ENCODE data around the gene SERAC1. TPM values are rescaled to one million over a fixed set of nuclear protein-coding genes. Genes with fewer than 3 reads are reported as not detected.

Gene SERAC1
- polyA plus RNA-seq, 1 of the 3 experiments (the other 2 are of a cell fraction), result 5.6 TPM

DNA sequence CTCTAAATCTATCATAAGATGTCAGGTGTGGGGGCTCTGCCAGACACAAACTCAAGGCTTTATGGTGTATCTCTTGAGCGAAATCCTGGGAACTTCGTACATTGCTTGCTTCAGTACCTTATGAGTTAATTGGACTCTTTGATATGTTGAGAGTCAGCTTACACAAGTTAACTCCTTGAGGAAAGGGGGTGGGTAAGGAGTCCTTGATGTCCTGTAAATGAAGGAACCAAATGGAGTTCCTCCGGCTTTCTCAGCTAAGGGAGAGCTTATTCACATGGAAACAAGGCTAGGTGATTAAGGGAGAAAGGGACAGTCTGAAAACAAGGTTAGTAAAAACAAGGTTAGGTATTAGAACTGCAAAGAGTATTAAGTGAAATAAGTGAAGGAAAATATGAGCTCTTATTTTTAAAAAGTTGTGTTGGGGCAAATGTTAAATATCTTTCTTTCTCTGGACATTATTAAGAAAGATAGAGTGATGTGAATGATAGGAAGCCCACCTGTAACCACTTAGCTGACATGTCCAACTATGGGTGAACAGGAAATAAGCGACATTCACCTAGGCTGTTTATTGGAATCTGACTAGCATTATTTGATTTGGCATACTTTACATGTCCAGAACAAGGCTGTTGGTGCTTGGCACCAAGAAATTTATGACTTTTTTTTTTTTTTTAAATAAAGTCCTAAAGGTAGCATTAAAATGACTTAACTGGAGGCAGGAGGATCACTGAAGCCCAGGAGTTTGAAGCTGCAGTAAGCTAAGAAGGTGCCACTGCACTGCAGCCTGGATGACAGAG, 26.6 kb upstream of the SERAC1 start:
- Histone ChIP-seq H3K36me3 (replicated peaks in 1 of 2; ENCODE audit: control insufficient read depth in 1 of 2, insufficient read depth in 2 of 2, low read length in 1 of 2) (peaks cover 14 to 32% of the 10 kb centered on the region in 2 experiments), H3K27me3 (ENCODE audit: insufficient read depth) (no peaks in the 10 kb centered on the region), H4K20me1 (ENCODE audit: insufficient read depth) (no peaks in the 10 kb centered on the region), H3K27ac (ENCODE audit: low read depth in 2 of 2, low read length in 1 of 2) (no peak overlapping the region), H3K4me1 (ENCODE audit: control insufficient read depth in 1 of 2, insufficient read depth in 2 of 2, low read depth in 1 of 2, low read length in 1 of 2) (no peaks in the 10 kb centered on the region), H2AFZ (ENCODE audit: low read depth) (no peak overlapping the region), H3F3A (replicated peaks; ENCODE audit: insufficient read depth) (no peaks in the 10 kb centered on the region), H3K9me3 (no peaks in the 10 kb centered on the region), H3K79me2 (ENCODE audit: insufficient read depth) (no peaks in the 10 kb centered on the region), H3K9ac (no peak overlapping the region), H3K9me2 (no peaks in the 10 kb centered on the region), H3K4me3 (ENCODE audit: low read depth in 2 of 2, low read length in 1 of 2) (no peak overlapping the region), H3K4me2 (no peak overlapping the region)
- WGBS (ENCODE audit: low lambda C conversion rate), result 98% methylated on average over 4 of the region's 4 CpGs
- POLR2A ChIA-PET, result no interaction called here
- DNase-seq, result no peak
- TF ChIP-seq, protein P1, sequence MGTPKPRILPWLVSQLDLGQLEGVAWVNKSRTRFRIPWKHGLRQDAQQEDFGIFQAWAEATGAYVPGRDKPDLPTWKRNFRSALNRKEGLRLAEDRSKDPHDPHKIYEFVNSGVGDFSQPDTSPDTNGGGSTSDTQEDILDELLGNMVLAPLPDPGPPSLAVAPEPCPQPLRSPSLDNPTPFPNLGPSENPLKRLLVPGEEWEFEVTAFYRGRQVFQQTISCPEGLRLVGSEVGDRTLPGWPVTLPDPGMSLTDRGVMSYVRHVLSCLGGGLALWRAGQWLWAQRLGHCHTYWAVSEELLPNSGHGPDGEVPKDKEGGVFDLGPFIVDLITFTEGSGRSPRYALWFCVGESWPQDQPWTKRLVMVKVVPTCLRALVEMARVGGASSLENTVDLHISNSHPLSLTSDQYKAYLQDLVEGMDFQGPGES (IDR thresholded peaks at IDR 0.05; ENCODE audit: low read depth, low read length), result no peak
- TF ChIP-seq, protein P2, sequence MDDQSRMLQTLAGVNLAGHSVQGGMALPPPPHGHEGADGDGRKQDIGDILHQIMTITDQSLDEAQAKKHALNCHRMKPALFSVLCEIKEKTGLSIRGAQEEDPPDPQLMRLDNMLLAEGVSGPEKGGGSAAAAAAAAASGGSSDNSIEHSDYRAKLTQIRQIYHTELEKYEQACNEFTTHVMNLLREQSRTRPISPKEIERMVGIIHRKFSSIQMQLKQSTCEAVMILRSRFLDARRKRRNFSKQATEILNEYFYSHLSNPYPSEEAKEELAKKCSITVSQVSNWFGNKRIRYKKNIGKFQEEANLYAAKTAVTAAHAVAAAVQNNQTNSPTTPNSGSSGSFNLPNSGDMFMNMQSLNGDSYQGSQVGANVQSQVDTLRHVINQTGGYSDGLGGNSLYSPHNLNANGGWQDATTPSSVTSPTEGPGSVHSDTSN (IDR thresholded peaks at IDR 0.05), result no peak
- TF ChIP-seq TEAD4 (IDR thresholded peaks at IDR 0.05; ENCODE audit: borderline replicate concordance, insufficient read depth) (no peak), POLR2AphosphoS5 (IDR thresholded peaks at IDR 0.05; ENCODE audit: low read depth, low read length) (no peak), RAD21 (IDR thresholded peaks at IDR 0.05; ENCODE audit: low read length) (no peak), EP300 (IDR thresholded peaks at IDR 0.05; ENCODE audit: borderline replicate concordance in 1 of 2, low read depth in 1 of 2, low read length in 1 of 2) (no peak)
- TF ChIP-seq, protein P3, sequence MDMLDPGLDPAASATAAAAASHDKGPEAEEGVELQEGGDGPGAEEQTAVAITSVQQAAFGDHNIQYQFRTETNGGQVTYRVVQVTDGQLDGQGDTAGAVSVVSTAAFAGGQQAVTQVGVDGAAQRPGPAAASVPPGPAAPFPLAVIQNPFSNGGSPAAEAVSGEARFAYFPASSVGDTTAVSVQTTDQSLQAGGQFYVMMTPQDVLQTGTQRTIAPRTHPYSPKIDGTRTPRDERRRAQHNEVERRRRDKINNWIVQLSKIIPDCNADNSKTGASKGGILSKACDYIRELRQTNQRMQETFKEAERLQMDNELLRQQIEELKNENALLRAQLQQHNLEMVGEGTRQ (IDR thresholded peaks at IDR 0.05; ENCODE audit: borderline replicate concordance, low read depth, low read length), result no peak
- CTCF ChIA-PET, result interaction anchor here (0.7 to 1.8 kb wide), 4 partner anchors 26 to 497 kb away, joined by 3 to 4 read pairs (median 3); no protein-coding TSS in a partner anchor

DNA sequence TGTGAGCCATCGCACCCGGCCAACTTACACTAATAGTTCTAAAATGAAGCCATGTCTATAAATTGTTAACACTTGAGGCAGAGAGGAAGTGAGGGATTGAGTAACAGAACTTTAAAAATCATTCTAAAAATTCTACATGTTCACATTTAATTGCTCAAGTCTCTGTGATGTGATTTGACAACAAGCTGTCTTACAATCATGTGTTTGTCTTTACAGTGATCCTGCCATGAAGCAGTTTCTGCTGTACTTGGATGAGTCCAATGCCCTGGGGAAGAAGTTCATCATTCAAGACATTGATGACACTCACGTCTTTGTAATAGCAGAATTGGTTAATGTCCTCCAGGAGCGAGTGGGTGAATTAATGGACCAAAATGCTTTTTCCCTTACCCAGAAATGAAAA, 23.7 kb upstream of the SERAC1 start:
- Histone ChIP-seq H3K27me3 (ENCODE audit: insufficient read depth) (no peaks in the 10 kb centered on the region), H4K20me1 (ENCODE audit: insufficient read depth) (no peaks in the 10 kb centered on the region), H3K9ac (no peak overlapping the region), H3K4me3 (ENCODE audit: low read depth in 2 of 2, low read length in 1 of 2) (no peak overlapping the region), H3K9me2 (no peaks in the 10 kb centered on the region), H3K79me2 (ENCODE audit: insufficient read depth) (no peaks in the 10 kb centered on the region; the same call in 1 of the 2 replicates), H3K36me3 (replicated peaks in 1 of 2; ENCODE audit: control insufficient read depth in 1 of 2, insufficient read depth in 2 of 2, low read length in 1 of 2) (peaks cover 14 to 39% of the 10 kb centered on the region in 2 experiments), H3K27ac (ENCODE audit: low read depth in 2 of 2, low read length in 1 of 2) (no peak overlapping the region), H3F3A (replicated peaks; ENCODE audit: insufficient read depth) (no peaks in the 10 kb centered on the region), H3K4me1 (ENCODE audit: control insufficient read depth in 1 of 2, insufficient read depth in 2 of 2, low read depth in 1 of 2, low read length in 1 of 2) (no peaks in the 10 kb centered on the region), H3K4me2 (no peak overlapping the region), H3K9me3 (no peaks in the 10 kb centered on the region), H2AFZ (ENCODE audit: low read depth) (no peak overlapping the region)
- ChIA-PET CTCF (interaction anchor here (3.5 kb wide), 1 partner anchor 22 kb away, joined by 14 read pairs; no protein-coding TSS in a partner anchor), POLR2A (no interaction called here)
- DNase-seq, result no peak
- WGBS (ENCODE audit: low lambda C conversion rate), result 92% methylated on average over 4 of the region's 4 CpGs
- TF ChIP-seq SIN3A (IDR thresholded peaks at IDR 0.05; ENCODE audit: borderline replicate concordance, low read depth, low read length) (no peak), EP300 (IDR thresholded peaks at IDR 0.05; ENCODE audit: borderline replicate concordance in 1 of 2, low read depth in 1 of 2, low read length in 1 of 2) (no peak), GATA2 (CRISPR knock-in tag; IDR thresholded peaks at IDR 0.05) (no peak), MXI1 (IDR thresholded peaks at IDR 0.05; ENCODE audit: low read depth, low read length) (no peak), TAF1 (IDR thresholded peaks at IDR 0.05; ENCODE audit: borderline replicate concordance, low read depth, low read length) (no peak), RXRA (IDR thresholded peaks at IDR 0.05; ENCODE audit: borderline replicate concordance, low read depth) (no peak), GABPA (IDR thresholded peaks at IDR 0.05; ENCODE audit: low read depth) (no peak), CHD2 (IDR thresholded peaks at IDR 0.05; ENCODE audit: low read length, partially characterized antibody) (no peak), TCF12 (IDR thresholded peaks at IDR 0.05) (no peak)
- TF ChIP-seq, protein P2 (IDR thresholded peaks at IDR 0.05), result no peak
- TF ChIP-seq, protein P4, sequence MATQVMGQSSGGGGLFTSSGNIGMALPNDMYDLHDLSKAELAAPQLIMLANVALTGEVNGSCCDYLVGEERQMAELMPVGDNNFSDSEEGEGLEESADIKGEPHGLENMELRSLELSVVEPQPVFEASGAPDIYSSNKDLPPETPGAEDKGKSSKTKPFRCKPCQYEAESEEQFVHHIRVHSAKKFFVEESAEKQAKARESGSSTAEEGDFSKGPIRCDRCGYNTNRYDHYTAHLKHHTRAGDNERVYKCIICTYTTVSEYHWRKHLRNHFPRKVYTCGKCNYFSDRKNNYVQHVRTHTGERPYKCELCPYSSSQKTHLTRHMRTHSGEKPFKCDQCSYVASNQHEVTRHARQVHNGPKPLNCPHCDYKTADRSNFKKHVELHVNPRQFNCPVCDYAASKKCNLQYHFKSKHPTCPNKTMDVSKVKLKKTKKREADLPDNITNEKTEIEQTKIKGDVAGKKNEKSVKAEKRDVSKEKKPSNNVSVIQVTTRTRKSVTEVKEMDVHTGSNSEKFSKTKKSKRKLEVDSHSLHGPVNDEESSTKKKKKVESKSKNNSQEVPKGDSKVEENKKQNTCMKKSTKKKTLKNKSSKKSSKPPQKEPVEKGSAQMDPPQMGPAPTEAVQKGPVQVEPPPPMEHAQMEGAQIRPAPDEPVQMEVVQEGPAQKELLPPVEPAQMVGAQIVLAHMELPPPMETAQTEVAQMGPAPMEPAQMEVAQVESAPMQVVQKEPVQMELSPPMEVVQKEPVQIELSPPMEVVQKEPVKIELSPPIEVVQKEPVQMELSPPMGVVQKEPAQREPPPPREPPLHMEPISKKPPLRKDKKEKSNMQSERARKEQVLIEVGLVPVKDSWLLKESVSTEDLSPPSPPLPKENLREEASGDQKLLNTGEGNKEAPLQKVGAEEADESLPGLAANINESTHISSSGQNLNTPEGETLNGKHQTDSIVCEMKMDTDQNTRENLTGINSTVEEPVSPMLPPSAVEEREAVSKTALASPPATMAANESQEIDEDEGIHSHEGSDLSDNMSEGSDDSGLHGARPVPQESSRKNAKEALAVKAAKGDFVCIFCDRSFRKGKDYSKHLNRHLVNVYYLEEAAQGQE (IDR thresholded peaks at IDR 0.05; ENCODE audit: low read depth, low read length), result no peak

Measured in SK-N-SH (cell line).